GM19463 (cell line): Measurements from ENCODE around the gene BNC2.
A peak's percentile ranks its signal among the peaks of the same experiment; 100 is the strongest.

Source experiments
- ATAC-seq: cut with Tn5 transposase; IDR thresholded peaks from one replicate; pipeline ENCODE4 v1.9.1; 2021; ENCODE audit warnings: mild to moderate bottlenecking, moderate library complexity; ENCODE audit not compliant: unreplicated experiment

BNC2 gene

GRCh38 chr9:16769291-16769690, 101.2 kb downstream of the BNC2 start:
- ATAC-seq: no peak

- ATAC-seq: no peak
These were observed 101.7 kb downstream of the BNC2 start for GRCh38 chr9:16768816-16769215.

- ATAC-seq: no peak
These were observed 103.1 kb downstream of the BNC2 start for GRCh38 chr9:16767366-16767765.

GRCh38 chr9:16763946-16764345, 106.5 kb downstream of the BNC2 start:
- no peak for ATAC-seq

GRCh38 chr9:16755467-16756160, 114.9 kb downstream of the BNC2 start:
- no peak for ATAC-seq

- no peak for ATAC-seq
These were observed 115.8 kb downstream of the BNC2 start for GRCh38 chr9:16754662-16755061.

GRCh38 chr9:16753256-16753655, 117.2 kb downstream of the BNC2 start:
- ATAC-seq: no peak

- no peak for ATAC-seq
These were observed 117.9 kb downstream of the BNC2 start for GRCh38 chr9:16752601-16753000.

- ATAC-seq: no peak
These were observed 119.9 kb downstream of the BNC2 start for GRCh38 chr9:16750553-16750952.

GRCh38 chr9:16745359-16745758, 125.1 kb downstream of the BNC2 start:
- ATAC-seq: no peak

- ATAC-seq: no peak
These were observed 126.1 kb downstream of the BNC2 start for GRCh38 chr9:16744394-16744793.

- ATAC-seq: no peak
These were observed 127.1 kb downstream of the BNC2 start for GRCh38 chr9:16743375-16743774.

- no peak for ATAC-seq
These were observed 135.5 kb downstream of the BNC2 start for GRCh38 chr9:16735001-16735400.

- ATAC-seq: no peak
These were observed 137.9 kb downstream of the BNC2 start for GRCh38 chr9:16732546-16732945.

- no peak for ATAC-seq
These were observed 140.3 kb downstream of the BNC2 start for GRCh38 chr9:16730162-16730561.

GRCh38 chr9:16729651-16730050, 140.8 kb downstream of the BNC2 start:
- no peak for ATAC-seq

GRCh38 chr9:16728137-16728508, 142.3 kb downstream of the BNC2 start:
- ATAC-seq: no peak

GRCh38 chr9:16727452-16728136, 142.9 kb downstream of the BNC2 start:
- ATAC-seq: no peak

- peak; percentile 43 for ATAC-seq
These were observed 143.6 kb downstream of the BNC2 start for GRCh38 chr9:16726718-16727451.

- no peak for ATAC-seq
These were observed 144.4 kb downstream of the BNC2 start for GRCh38 chr9:16726029-16726428.

GRCh38 chr9:16725066-16725465, 145.4 kb downstream of the BNC2 start:
- ATAC-seq: no peak

- no peak for ATAC-seq
These were observed 148.5 kb downstream of the BNC2 start for GRCh38 chr9:16721972-16722371.
